SIG-M5 (cell line): ENCODE measurements around the gene IGFLR1.

Experiments
- DNase-seq: peaks from one replicate; lab custom pipeline; 2025; lab: John Stamatoyannopoulos, UW

Gene IGFLR1

GRCh38 chr19:35755550-35756376 is 13.5 kb upstream of the IGFLR1 start:
- no peak for DNase-seq

- DNase-seq, result no peak
These were observed 12.9 kb upstream of the IGFLR1 start for GRCh38 chr19:35755131-35755549.

GRCh38 chr19:35754370-35755130 is 12.3 kb upstream of the IGFLR1 start:
- no peak for DNase-seq

- DNase-seq, result no peak
These were observed 11.6 kb upstream of the IGFLR1 start for GRCh38 chr19:35753634-35754369.

GRCh38 chr19:35752746-35753350 is 10.6 kb upstream of the IGFLR1 start:
- no peak for DNase-seq

GRCh38 chr19:35751839-35752745 is 9.8 kb upstream of the IGFLR1 start:
- DNase-seq, result no peak

GRCh38 chr19:35750167-35750566 is 7.9 kb upstream of the IGFLR1 start:
- DNase-seq, result no peak

- DNase-seq, result peak; percentile 94
These were observed 6.1 kb upstream of the IGFLR1 start, which contains the start of gene LIN37 for GRCh38 chr19:35748106-35749020. Gene LIN37, plus strand, starts transcription at chr19:35748576. Its CDS starts 149 bp downstream, at chr19:35748725.

- no peak for DNase-seq
These were observed 4.3 kb upstream of the IGFLR1 start for GRCh38 chr19:35746531-35746930.

GRCh38 chr19:35746087-35746462 is 3.8 kb upstream of the IGFLR1 start:
- DNase-seq, result no peak

GRCh38 chr19:35745328-35746086 is 3.3 kb upstream of the IGFLR1 start, which contains the start of the genes PSENEN and U2AF1L4:
Gene PSENEN, plus strand, starts transcription at chr19:35745651. Its CDS starts 280 bp downstream, at chr19:35745931.
Gene U2AF1L4, minus strand, starts transcription at chr19:35745418. Its CDS starts 27 bp downstream, at chr19:35745391.
- peak; percentile 77 for DNase-seq

GRCh38 chr19:35744430-35745327 is 2.4 kb upstream of the IGFLR1 start:
- peak; percentile 61 for DNase-seq

GRCh38 chr19:35743640-35744429 is 1.6 kb upstream of the IGFLR1 start:
- DNase-seq, result no peak

- DNase-seq, result no peak
These were observed 1.1 kb downstream of the IGFLR1 start for GRCh38 chr19:35741203-35741515.

- DNase-seq, result peak; percentile 78
These were observed 1.6 kb downstream of the IGFLR1 start for GRCh38 chr19:35740423-35741202.

GRCh38 chr19:35740108-35740422 is 2.2 kb downstream of the IGFLR1 start:
- no peak for DNase-seq
